Cardiac muscle cell (in vitro differentiated cells and primary cell): ENCODE data around the gene DENND2A. TPM values are rescaled to one million over a fixed set of nuclear protein-coding genes. Genes with fewer than 3 reads are reported as not detected.
A peak's percentile ranks its signal among the peaks of the same experiment; 100 is the strongest.

Experiments used
- DNase-seq, 2 donors: peaks; one replicate each; pipeline versions ENCODE4 v3.0.0 to v3.0.0-alpha.2; 2010 to 2017; ENCODE audit warnings: low read depth in 1 of 2, low spot score in 1 of 2
- H3K27ac ChIP-seq: fragments of 200-600 bp; sonication (generic); 2 replicates; pipeline ENCODE4 v1.5.1; 2016
- H3K27me3 ChIP-seq: fragments of 200-600 bp; sonication (generic); 2 replicates; pipeline ENCODE4 v1.6.0; 2016; ENCODE audit warnings: control low read depth
- H3K36me3 ChIP-seq: fragments of 200-600 bp; sonication (generic); 2 replicates; pipeline ENCODE4 v1.5.1; 2016; ENCODE audit warnings: control low read depth
- H3K4me1 ChIP-seq: fragments of 200-600 bp; sonication (generic); 2 replicates; pipeline ENCODE4 v1.8.1; 2017; ENCODE audit warnings: low read depth, mild to moderate bottlenecking, mixed run types
- H3K4me3 ChIP-seq: fragments of 200-600 bp; sonication (generic); 2 replicates; pipeline ENCODE4 v1.5.1; 2016; ENCODE audit warnings: mild to moderate bottlenecking
- H3K9me3 ChIP-seq: fragments of 200-600 bp; sonication (generic); 2 replicates; pipeline ENCODE4 v1.5.1; 2017; ENCODE audit warnings: low read depth, mild to moderate bottlenecking, control low read depth
- polyA plus RNA-seq: library from polyadenylated mRNA; unstranded; fragments of >200 nt; fragmentation: Nextera tagmentation; extraction: Ambion mirVana; gene quantifications from 2 replicates; pipeline ENCODE4 v1.2.1, GENCODE V29; 2016
- total RNA-seq: library from RNA; depleted of rRNA; stranded (reverse); fragments of >200 nt; gene quantifications from 2 replicates; pipeline ENCODE4 v1.2.3, GENCODE V29; 2016
- TF ChIP-seq, protein P1 (sequence below): IDR thresholded peaks from 2 replicates; pipeline ENCODE4 v1.5.1; 2012; ENCODE audit warnings: low read depth, mild to moderate bottlenecking, low read length

The DENND2A gene
- total and polyA plus RNA-seq, 2 experiments from 2014 or later = 14.0 to 21.7 TPM

DNA sequence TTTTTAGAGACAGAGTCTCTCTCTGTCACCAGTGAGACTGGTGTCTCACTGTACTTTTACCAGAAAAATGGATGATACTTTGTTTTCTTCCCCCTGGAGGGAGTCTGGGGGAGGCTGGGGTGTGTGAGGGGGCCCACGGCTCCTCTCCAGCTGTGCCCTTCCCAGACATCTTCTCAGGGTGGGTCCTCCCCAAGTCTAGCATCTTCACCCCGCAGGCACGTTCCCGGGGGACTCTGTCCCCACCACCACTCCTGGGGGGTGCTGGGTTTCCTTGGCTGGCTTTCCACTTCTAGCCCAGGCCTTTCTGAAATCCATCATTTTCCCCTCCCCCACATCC is 99.5 kb downstream of the DENND2A start:
- no peaks in the 10 kb centered on the region for H3K9me3 ChIP-seq
- H3K27me3 ChIP-seq = no peaks in the 10 kb centered on the region
- H3K36me3 ChIP-seq = no peaks in the 10 kb centered on the region
- DNase-seq = no peak
- TF ChIP-seq, protein P1, sequence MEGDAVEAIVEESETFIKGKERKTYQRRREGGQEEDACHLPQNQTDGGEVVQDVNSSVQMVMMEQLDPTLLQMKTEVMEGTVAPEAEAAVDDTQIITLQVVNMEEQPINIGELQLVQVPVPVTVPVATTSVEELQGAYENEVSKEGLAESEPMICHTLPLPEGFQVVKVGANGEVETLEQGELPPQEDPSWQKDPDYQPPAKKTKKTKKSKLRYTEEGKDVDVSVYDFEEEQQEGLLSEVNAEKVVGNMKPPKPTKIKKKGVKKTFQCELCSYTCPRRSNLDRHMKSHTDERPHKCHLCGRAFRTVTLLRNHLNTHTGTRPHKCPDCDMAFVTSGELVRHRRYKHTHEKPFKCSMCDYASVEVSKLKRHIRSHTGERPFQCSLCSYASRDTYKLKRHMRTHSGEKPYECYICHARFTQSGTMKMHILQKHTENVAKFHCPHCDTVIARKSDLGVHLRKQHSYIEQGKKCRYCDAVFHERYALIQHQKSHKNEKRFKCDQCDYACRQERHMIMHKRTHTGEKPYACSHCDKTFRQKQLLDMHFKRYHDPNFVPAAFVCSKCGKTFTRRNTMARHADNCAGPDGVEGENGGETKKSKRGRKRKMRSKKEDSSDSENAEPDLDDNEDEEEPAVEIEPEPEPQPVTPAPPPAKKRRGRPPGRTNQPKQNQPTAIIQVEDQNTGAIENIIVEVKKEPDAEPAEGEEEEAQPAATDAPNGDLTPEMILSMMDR = no peak
- H3K4me3 ChIP-seq = no peak overlapping the region
- H3K27ac ChIP-seq = peak overlapping the region; percentile 80
- peaks cover 13% of the 10 kb centered on the region for H3K4me1 ChIP-seq

DNA sequence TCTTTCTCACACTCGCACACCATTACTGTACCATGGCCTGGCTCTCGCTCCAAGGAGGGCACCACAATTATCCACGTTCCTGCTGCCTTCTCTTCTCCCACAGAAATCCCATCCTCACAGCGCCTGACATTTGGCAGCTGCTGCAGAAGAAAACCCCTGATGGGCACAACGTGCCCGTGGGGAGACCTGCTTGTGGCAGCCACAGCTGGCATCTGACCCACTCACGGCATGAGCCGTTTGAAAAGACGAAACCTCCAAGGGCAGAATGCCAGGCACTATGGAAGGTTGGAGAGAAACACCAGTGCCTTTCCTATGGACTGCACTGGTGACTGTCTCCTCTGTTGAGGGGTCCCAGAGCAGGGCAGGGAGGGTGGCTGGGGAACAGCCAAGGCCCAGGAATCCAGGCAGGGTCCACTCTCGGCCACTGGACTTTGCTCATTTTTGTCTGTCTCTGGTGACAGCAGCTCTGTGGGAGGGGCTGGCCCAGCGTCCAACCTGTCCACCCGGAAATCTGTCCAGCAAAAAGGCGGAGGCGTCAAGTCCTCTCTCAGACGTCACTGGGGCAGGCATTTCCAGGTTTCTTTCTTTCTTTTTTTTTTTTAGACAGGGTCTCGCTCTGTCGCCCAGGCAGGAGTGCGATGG is 100.4 kb downstream of the DENND2A start:
- peaks cover 13% of the 10 kb centered on the region for H3K4me1 ChIP-seq
- DNase-seq = no peak
- H3K4me3 ChIP-seq = no peak overlapping the region
- no peaks in the 10 kb centered on the region for H3K36me3 ChIP-seq
- H3K27ac ChIP-seq = peak overlapping the region; percentile 25
- TF ChIP-seq, protein P1 = no peak
- no peaks in the 10 kb centered on the region for H3K9me3 ChIP-seq
- no peaks in the 10 kb centered on the region for H3K27me3 ChIP-seq

DNA sequence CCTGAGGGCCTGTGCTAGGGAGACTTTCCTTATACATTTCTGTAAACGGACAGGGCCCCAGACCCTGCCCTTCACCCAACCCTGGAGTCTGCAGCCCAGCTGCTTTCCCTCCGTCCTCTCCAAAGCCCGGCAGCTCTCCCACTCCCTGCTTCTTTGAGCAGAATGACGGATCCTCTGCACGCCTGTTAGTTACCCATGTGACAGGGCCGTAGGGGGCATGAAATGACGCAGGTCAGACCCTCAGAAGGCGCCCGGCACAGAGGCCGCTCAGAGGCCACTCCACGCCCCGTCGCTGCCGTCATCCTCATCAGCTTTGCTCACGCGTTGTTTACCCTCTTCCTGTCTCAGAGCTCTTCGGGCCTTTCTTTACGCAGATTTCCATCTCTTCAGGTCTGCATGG is 101.2 kb downstream of the DENND2A start:
- Histone ChIP-seq H3K9me3 (no peaks in the 10 kb centered on the region), H3K27ac (peak overlapping the region; percentile 61), H3K4me3 (no peak overlapping the region), H3K27me3 (no peaks in the 10 kb centered on the region), H3K4me1 (peaks cover 13% of the 10 kb centered on the region), H3K36me3 (no peaks in the 10 kb centered on the region)
- DNase-seq = no peak
- TF ChIP-seq, protein P1 = no peak

DNA sequence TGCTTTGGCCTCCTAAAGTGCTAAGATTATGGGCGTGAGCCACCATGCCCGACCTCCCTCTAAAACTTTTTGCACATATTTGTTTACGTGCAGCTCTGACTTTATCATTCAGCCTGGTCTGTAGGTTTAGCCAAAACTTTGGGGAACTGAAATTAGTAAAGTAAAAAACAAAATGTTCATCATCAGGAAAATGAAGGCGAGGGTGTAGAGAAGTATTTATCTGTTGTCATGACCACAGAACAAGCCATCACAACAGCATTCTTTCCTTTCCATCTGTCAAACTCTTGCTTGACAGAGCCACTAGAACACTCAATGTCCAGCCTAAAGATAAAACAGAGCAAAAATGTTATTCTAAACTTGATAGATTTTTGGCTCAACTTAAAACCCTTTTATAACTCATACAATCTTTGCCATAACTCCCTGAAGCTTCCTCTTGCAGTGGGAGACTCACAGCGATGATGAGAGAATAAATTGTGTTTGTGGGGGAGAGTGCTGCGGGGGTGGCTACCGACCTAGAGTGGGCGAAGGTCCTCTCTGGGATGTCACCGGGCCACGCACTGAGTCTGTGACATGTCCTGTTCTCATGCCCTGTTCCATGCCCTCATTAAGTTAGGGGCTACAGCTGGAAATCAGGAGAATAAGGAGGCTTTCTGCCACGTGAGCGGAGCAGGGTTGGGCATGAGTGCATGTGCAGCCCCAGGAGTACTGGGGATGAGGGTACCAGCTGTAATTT is 102.7 kb downstream of the DENND2A start:
- H3K27me3 ChIP-seq = no peaks in the 10 kb centered on the region
- H3K27ac ChIP-seq = no peak overlapping the region
- DNase-seq = peak in 1 of 2 donors; percentile 56
- no peaks in the 10 kb centered on the region for H3K9me3 ChIP-seq
- H3K36me3 ChIP-seq = no peaks in the 10 kb centered on the region
- H3K4me1 ChIP-seq = peaks cover 13% of the 10 kb centered on the region
- no peak overlapping the region for H3K4me3 ChIP-seq
- TF ChIP-seq, protein P1 = no peak

DNA sequence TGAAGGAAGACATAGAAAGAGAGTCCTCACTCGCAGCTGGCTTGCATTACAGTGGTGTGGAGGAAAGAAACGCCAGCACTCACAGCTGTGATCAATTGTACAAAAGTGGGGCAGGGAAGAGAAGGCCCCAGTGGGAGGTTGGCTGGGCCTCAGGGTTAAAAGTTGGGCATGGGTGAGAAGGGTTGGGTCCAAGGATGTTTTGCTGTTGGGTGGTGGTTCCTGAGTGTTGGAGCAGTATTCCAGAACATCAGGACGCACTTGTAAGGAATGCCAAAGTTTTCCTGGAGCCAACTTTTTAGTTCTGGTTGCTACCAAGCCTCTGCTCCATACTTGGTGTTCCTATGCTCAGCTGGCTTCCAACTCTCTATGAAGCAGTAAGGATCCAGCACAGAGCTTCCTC is 105.9 kb downstream of the DENND2A start:
- Histone ChIP-seq H3K9me3 (no peaks in the 10 kb centered on the region), H3K4me3 (no peak overlapping the region), H3K36me3 (no peaks in the 10 kb centered on the region), H3K27ac (no peak overlapping the region), H3K27me3 (no peaks in the 10 kb centered on the region), H3K4me1 (no peaks in the 10 kb centered on the region)
- TF ChIP-seq, protein P1 = no peak
- no peak for DNase-seq
